Hippocampal formation (tissue), 2 donors: ENCODE results near the gene RHBDL3.

Experiments
- DNase-seq, 2 donors: peaks; one replicate each; lab custom pipeline; 2025; lab: John Stamatoyannopoulos, UW

The RHBDL3 gene

DNA sequence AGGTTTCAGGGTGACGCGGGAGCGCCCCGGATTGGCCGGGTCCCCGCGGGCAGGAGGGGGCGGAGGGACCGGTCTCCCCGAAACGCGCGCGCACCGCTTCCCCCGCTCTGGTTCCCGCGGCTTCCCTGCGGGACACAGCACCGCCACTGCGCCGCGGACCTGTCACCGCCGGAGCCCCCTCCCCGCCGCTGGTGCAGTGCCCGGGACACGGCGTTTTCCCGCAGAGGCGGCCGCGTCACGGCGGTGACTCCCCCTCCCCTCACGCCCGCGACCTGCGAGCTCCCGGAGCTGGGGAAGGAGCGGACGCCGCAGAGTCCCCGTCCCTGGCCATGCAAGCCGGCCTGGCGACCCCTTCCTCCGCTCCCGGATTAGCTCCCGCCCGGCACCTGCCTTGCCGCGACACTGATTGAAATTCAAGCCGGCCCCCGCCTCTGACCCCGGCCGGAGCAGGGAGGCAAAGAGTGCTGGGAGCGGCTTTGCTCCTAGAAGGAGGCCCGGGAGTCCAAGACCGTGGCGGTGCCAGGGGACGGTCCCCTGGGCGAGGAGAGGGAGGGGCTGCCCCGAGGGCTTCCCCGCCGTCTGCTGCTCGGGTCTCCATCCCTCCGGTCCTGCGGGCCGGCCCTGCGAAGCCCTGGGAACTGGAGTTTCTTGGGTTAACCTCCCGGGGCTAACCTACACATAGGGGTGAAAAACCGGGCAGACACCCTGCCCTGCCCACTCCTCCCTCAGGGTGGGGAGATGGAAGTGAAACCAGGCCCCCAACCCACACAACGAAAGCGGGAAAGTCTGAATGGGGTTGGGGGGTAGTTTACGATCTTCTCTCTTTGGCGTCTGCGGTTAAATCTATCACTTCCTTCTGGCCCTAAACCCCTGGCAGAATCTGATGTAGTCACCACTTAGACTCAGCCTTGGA lies 1.0 kb downstream of the RHBDL3 start:
- no peak for DNase-seq

DNA sequence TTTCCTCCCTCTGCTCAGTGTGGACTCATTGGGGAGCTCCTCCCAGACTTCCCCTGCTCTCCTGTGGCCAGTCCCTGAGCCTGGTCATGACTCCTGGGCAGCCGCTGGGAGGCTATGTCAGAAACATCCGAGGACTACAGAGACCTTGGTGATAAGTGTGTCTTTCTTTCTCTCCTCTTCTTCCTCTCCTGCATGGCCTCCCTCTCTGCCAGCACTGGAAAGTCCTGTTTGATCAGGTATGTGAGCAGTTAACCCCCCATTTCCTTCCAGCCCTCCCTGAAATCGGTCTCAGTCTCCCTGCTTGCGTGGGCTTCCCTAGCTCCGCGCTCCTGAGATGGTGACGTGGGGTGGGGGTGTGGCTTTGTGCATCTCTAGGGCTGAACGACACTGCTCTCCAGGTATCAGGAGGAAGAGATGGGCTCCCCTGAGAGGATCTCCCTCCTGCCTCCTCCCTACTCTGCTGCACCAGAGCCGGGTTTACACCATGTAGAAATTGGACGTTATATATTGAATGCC lies 2.1 kb downstream of the RHBDL3 start:
- DNase-seq = no peak

DNA sequence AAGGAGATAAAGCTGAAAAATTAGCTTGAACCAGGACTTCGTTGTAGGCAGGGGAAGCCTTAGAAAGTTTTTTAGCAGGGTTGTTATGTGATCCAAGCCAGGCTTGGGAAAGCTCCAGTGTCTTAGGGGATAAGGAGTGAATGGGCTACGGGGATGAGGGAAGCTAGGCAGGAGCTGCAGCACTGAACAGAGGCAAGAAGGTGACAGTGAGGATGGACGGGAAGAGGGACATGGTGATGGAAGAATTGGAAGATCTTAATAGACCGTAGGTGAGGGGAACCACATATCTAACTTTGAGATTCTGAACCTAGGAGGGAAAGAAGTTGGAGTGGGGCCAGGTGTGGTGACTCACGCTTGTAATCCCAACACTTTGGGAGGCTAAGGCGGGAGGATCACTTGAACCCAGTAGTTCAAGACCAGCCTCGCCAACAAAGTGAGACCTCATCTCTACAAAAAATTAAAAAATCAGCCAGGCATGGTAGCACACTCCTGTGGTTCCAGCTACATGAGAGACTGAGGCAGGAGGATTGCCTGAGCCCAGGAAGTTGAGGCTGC lies 3.2 kb downstream of the RHBDL3 start:
- no peak for DNase-seq

DNA sequence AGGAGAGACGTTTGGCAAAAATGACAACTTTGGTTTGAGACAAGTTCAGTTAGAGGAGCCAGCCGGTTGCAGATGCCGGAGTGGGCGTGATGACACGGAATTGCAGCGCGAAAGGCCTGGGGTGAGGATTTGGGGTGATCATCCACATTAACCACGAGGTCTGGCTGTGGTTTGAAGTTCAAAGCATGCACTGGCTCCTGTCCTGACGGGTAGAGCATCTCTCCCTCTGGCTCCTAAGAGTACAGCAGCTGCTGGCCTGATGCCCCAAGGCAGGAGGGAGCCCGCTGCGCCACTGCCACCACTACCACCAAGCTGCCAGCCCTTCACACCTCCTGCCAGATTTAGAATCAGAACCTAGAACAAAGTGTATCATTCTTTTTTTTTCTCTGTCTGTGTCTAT lies 3.7 kb downstream of the RHBDL3 start:
- no peak for DNase-seq

DNA sequence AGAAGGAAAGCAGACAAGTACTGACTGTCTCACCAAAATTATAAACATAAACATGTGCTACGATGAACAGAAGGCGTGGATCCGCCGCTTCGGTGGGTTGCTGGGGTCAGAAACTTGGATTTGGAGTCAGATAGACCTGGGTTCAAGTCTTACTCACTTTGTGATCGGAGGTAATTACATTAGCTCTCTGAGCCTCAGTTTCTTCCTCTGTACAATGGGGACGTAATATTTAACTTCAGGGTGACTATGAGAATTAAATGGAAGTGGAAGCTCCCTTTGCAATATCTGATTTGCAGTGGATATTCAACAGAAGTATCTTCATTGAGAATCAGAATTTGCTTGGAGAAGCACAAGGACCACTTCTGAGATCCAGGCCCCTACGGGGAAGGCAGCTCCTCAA lies 6.2 kb downstream of the RHBDL3 start:
- no peak for DNase-seq

DNA sequence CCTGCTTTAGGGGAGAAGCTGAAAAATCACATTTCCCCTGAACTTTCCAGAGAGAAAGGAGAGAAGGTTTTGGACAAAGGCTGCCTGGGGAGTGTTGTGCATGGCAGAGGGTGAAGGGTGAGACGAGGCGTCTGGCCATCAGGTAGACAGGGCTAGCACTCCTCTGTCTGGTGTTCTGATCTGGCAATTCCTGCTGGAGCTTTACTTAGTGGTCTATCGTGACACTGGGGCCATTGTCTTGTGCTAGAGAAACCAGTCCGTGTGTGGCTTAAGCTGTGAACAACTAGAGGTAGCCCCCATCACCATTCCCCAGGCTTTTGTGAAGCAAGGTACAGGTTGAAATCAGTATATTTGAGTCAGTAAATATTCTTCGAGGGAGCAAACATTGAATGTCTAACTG lies 8.5 kb downstream of the RHBDL3 start:
- DNase-seq = no peak

DNA sequence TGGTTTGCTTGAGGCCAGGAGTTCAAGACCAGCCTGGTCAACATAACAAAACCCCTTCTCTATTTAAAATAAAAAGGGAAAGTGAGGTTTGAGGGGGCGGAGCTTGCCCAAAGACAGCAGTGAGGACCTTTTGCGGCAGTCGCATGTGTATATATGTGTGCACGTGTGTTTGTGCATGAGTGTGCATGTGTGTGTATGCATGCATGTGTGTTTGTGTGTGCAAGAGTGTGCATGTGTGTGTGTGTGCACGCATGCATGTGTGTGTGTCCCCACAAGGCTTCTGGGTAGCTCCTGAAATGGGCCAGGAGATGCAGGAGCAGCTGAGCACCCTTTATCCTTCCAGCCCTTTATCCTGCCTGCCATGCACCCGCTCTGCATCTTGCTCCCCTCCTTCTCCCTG lies 9.0 kb downstream of the RHBDL3 start:
- no peak for DNase-seq

DNA sequence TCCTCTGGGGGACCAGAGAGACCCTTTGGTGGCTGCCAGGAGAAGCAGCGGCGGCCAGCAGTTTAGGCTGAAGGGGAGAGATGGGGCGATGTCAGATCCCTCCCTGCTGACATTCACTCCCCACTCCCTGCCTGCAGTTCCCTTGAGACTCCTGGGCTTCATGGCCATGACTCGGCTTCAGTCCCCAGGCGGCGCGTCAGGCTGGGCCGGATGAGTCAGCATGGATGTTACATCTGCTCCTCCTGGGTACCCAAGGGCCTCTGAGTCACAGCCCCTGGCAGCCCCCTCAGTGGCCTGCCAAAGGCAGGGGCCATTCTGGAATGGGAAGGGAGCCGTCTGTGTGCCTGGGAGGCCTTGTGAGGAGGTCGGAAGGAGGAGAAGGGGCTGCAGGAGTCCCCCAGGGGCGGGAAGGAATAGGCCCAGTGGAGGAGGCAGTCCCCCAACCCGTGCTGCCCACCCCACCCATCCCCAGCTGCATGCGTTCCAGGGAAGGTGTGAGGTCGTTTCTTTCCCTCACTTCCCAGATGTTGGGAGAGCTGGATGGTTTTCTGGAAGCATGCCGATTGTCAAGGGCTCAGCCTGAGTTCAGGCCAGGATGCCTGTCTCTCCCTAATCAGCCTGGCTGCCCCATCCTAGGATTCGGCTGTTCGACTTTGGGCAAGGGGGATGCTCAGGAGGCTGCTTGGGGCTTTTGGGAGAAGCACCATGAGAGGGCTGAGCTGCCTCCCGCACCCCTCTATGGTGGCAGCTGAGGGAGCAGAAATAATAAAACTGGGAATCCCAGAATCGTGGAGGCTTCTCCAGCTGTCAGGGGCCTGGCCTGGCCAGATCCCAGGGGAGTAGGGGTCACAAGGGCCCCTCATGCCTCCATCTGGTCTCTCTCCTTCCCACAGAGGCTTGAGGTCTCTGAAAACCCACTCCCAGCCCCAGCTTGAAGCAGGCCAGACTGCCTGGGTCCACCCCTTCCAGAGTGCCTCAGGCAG lies 9.7 kb downstream of the RHBDL3 start:
- DNase-seq = no peak

DNA sequence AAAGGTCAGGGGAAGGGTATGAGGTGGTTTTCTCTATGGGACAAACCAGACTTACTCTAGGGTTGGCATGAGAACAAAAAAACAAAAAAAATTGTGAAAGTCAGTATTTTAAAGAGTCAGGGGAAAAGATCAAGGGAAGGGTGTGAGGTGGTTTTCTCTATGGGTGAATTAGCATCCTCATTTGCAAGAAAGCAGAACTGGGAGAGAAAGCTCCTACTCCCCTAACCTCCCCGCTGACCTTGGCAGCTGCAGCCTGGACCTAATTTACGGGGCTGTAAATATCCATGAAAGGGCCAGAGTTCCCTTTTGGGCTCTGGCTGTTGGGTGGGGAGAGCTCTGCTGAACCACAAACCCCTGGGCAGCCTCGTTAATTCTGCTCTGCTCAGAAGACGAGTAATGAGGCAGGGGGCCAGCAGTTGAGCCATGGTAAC lies 10.6 kb downstream of the RHBDL3 start:
- no peak for DNase-seq

DNA sequence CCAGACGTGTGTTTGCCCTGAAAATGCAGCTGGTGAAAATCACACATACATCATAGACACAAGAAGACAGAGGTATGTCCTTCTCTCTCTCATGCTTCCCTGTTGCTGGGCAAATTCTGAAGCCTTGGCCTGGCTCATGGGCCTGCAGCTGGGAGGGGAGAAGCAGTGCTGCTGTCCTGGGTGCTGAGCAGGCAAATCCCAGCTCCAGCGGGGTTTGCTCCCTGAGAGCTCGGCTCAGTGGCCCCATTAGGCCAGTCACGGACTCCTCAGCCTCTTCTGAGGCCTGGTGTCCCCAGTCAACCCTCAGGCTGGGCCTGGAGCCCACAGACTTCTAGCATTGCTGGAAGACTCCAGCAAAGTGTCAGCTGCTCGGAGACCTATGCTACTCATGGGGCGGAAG lies 11.7 kb downstream of the RHBDL3 start:
- DNase-seq = no peak

DNA sequence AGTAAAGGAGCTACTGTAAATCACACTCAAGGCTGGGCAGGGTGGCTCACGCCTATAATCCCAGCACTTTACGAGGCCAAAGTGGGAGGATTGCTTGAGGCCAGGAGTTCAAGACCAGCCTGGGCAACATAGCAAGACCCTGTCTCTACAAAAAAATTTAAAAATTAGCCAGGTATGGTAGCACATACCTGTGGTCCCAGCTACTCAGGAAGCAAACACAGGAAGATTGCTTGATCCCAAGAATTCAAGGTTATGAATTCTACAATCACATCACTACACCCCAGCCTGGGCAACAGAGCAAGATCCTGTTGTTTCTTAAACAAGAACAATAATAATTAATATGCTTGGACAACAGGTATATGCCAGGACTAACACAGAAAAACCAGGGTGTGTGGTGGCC lies 13.2 kb downstream of the RHBDL3 start:
- no peak for DNase-seq

DNA sequence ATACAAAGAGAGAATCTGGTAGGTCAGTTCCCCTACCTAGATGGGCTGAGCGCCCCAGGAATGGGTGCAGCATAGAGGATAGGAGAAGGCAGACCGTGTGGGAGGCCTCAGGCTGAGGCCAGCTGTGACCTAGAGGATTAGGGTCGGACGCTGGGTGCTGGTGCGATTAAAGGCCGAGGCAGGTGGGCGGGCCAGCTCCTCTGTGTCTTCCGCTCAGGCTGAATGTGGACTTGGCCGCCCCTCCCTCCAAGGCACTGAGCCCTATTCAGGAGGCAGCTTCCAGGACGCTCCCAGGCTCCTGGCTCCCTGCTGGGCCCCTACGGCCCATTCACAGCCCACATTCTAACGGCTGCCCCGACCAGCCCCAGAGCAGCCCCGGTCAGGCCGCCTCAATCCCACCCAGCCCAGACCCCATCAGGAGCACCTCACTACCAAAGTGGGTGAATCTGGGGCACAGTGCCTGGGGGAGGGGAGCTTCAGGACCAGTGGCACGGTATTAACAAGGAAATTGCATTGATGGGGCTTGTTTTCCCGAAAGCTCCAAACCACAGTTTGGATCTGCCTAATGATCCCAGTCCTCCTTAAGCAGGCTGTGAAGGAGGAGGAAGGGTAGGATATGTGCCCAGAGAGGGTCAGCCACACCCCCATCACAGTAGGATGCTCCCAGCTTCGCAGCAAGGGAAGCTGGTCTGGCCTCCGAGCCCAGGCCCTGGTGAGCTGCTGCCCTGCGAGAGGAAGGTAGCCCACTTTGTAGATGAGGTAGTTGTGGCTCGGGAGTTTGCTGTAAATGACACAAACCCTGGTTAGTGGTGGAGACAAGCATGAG lies 14.5 kb downstream of the RHBDL3 start:
- DNase-seq = no peak

DNA sequence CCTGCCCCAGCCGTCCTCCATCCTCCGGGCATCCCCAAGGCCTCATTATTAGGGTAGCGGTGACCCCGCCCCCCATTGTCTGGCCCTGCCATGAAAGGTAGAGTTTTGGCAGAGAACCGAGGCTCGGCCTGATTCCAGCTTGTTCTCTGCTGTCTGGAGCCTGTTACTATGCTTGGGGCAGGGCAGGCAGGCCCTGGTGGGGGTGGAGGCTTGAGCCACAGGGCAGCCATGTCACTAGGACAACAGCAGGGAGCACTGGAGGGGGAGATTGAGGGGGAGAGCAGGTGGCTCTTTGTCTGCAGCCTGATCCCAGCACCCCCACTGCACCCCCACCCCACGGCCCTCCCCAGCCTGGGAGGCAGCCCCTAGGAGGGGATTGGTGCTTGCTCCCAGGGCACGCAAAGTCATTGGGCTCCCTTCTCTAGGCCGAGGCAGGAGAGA lies 15.4 kb downstream of the RHBDL3 start:
- no peak for DNase-seq

DNA sequence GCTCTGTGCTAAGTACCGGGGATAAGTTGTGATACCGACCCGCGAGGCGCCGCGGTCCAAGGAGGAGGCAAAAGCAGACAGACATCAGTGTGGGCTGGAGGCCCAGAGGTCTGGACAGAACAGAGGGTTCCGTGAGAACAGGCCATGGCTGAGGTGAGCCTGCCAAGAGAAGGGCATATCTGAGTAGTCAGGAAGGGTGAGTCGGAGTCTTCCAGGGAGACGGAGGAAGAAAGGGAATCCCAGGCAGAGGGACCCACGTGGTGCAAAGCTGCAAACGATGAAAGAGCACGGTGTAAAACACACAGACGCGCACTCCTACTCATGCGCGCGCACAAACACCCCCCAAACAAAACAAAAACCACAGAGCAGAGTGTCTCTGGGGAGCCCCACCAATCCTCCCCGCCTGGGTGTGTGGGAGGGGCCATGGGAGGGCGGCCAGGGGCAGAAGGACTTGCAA lies 18.1 kb downstream of the RHBDL3 start:
- peak in 1 of 2 donors; percentile 18 for DNase-seq

DNA sequence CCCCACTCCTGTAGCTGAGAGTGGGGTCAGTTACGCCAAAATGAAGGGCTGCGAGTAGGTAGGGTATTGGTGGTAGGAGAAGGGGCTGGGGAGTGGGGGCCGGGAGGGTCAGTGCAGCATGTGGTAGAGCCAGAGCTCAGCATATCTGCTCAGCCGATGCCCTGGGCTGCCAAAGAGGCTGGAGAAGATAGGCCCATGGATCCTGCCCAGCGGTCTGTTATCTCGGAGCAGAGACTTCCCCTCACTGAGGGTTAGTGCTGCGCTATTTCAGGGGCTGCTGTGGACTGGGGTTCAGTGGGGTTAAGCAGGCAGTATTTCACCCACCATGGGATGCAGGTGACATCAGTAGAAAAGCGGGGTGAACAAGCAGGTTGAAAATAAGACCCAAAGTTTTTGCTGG lies 19.7 kb downstream of the RHBDL3 start:
- DNase-seq = no peak

DNA sequence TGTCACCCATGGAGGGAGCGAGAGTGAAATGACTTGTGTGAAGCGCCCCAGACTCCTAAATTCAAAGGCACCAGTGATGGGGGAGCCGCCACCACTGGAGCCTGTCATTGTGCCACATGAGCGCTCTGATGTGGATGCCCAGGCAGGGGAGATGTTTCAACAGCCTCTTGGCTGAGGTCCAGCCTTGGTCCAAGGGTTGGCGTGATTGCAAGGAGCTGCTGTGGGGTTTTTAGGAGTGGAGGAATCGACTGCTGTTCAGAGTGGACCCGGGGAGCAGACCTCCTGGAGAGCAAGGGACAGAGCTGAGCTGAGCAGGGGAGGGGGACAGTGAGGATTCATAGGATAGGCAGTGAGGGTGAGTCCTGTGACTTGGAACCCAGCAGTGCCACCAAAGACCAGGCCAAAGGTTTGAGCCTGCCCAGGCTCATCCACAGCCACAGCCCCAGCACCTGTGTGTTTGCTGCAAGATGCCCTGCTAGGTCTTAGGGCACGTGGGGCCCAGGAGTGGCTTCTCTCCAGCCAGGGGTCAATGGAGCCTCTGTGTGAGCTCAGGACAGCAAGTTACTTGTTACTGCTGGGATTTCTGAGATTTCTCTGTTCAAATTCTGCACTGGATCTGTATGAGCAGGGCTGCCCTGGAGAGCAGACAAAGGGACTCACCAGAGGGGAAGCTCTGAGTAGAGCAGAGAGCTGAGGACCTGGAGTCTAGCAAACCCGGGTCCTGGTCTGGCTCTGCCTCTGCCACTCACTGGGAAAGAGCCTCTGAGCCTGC lies 20.3 kb downstream of the RHBDL3 start:
- DNase-seq = peak; percentile 65 to 71

DNA sequence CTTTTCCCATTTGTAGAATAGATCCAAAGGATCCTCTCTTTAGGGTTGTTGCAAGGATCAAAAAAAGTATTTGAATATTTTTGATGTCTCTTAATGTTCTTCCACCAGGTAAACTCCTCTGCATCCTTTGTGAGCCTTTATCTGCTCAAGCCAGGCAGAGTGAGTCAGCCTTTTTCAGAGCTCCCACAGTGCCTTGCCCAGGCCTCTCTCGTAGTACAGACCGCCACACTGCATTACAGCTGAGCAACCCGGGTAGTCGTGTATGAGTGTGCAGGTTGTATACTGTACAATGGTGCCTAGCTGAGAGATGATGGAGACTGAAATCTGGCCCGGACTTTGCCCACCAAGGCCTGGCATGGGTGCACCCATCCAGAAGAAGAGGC lies 20.9 kb downstream of the RHBDL3 start:
- DNase-seq = no peak

DNA sequence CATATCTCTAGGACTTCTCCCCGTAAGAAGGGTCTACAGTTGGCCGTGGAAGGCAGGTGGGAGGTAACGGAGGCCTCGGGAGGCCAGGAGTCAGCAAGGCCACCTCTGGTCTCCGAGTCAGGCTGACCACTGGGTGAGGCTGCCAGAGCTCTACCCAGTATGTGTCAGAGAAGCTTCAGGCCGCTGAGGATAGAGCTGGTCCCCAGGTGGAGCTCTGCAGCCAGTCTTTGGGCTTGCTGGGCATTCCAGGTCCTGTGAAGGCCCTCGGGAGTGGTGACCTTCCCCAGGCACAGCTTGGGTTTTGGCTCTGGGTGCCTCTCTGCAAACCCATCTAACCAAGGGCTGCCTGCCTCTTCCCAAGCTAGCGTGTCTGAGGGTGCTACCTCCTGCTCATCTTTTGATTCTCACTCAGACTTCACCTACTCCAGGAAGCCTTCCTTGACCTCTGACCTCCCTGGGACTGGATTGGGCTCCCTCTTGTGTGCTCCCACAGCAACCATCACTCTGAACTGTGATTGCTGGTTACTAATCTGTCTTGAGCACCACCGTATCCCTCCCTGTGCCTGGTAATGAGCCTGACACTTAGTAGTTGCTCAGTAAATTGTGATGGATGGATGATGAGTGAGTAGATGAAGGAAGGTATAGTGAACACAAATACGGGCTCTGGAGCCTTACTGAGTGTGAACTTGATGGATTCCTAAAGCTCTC lies 22.3 kb downstream of the RHBDL3 start:
- DNase-seq = no peak

DNA sequence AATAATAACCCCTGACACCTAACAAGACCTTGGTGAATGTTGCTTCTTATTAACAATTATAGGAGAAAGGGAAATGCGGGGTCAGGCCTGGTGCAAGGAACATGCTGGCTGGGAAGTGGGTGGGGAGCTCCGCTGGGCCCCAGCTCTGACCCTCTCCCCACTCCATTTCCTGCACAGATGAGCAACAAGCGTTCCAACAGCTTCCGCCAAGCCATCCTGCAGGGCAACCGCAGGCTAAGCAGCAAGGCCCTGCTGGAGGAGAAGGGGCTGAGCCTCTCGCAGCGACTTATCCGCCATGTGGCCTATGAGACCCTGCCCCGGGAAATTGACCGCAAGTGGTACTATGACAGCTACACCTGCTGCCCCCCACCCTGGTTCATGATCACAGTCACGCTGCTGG lies 23.0 kb downstream of the RHBDL3 start:
- no peak for DNase-seq
